Superior temporal gyrus (tissue), 1 donor: ENCODE results near the gene FOXO1.
"Not testable (repeated sequence)": the region's sequence is repeated elsewhere in the genome, so short reads cannot be mapped to it uniquely, and the experiment has no call there.

Source experiments
- DNase-seq: peaks from one replicate; pipeline ENCODE4 v3.0.0-alpha.2; 2016; ENCODE audit errors: extremely low spot score

Gene FOXO1

GRCh38 chr13:40666933-40667621, 636 bp upstream of the FOXO1 start:
- DNase-seq: no peak

- DNase-seq: no peak
Measured at GRCh38 chr13:40665126-40666044, 1.1 kb downstream of the FOXO1 start.

- DNase-seq: no peak
Measured at GRCh38 chr13:40664350-40665125, 1.9 kb downstream of the FOXO1 start.

GRCh38 chr13:40664100-40664349, 2.4 kb downstream of the FOXO1 start:
- DNase-seq: not testable (repeated sequence)

DNA sequence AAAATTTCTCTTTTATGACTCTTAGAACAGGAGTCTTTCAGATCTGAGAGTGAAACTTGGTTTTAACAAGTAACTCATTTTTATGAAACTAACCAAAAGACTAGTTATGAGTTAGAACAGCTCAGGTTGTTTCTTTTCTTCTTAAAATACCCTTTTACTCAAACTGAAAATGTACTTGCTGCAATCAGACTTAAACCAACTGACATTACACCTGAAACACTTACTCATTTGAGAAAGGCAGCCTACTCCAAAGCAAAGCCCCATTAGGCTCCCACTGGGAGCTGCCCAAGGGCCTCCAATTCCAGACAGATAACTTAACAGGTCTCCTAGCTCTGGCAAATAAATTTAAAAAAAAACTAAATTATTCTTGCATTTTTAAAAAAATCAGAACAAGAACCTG, 3.6 kb downstream of the FOXO1 start:
- DNase-seq: peak; percentile 29

DNA sequence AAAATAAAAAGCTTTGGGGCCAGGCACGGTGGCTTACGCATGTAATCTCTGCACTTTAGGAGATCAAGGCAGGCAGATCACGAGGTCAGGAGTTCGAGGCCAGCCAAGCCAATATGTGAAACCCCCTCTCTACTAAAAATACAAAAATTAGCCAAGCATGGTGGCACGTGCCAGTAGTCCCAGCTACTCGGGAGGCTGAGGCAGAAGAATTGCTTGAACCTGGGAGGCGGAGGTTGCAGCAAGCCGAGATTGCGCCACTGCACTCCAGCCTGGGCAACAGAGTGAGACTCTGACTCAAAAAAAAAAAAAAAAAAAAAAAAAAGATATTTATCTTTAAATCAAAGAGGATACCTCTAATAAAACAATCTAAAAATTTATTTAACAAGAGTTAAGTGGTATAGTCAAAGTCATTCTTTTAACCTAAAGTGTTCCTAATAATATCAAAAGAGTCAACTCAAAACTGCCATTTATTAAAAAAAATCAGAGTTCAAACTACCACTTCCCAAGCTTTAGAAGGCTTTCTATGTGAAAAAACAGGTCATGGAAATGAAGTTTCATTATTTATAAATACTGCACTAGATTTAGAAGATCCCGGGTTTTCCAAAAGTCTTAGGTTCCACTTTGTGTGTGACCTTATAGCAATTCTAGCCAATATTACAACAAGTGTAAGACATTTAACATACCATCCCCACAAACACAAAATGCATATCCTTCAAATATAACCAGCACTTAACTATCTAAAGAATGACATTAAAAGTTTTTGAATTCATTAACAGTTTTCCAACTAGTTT, 4.4 kb downstream of the FOXO1 start:
- DNase-seq: no peak

- no peak for DNase-seq
Measured at GRCh38 chr13:40660692-40661091, 5.7 kb downstream of the FOXO1 start.

GRCh38 chr13:40660141-40660664, 6.2 kb downstream of the FOXO1 start:
- peak; percentile 49 for DNase-seq

DNA sequence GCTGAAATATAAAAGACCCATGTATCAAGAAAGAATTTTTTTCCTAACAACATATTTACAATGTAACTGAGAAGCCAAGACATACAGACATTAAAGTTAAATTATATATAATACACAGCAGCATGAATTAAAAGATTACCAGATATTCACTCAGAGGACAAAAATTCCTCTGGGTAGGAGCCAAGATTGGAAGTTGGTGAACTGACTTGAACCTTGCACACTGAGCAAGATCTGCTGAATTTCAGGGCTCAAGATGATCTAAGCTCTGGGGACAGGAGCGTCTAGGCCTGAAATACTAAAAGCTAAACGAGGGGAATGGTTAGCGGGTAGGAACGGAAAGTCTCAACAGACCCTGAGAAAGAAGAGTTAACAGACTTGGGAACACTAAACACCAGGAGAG, 8.5 kb downstream of the FOXO1 start:
- DNase-seq: no peak

GRCh38 chr13:40657307-40657706, 9.1 kb downstream of the FOXO1 start:
- DNase-seq: no peak

GRCh38 chr13:40656358-40656757, 10.1 kb downstream of the FOXO1 start:
- no peak for DNase-seq

- DNase-seq: no peak
Measured at GRCh38 chr13:40653527-40654318, 12.7 kb downstream of the FOXO1 start.

DNA sequence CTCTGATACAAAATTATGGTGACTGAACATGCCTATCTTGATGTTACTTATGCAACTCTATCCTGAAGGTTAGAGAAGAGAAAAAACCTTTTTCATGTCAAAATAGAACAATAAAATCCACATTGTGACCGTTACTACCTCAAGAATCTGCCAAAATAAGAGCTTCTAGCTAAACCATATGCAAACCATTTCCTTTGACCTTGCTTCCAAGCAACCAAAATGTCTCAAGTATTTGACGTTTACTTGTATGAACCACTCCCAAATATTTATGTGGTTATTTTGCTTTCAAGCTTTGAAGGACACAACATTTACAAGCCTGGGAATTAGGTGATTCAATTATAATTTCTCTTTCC, 13.9 kb downstream of the FOXO1 start:
- no peak for DNase-seq

DNA sequence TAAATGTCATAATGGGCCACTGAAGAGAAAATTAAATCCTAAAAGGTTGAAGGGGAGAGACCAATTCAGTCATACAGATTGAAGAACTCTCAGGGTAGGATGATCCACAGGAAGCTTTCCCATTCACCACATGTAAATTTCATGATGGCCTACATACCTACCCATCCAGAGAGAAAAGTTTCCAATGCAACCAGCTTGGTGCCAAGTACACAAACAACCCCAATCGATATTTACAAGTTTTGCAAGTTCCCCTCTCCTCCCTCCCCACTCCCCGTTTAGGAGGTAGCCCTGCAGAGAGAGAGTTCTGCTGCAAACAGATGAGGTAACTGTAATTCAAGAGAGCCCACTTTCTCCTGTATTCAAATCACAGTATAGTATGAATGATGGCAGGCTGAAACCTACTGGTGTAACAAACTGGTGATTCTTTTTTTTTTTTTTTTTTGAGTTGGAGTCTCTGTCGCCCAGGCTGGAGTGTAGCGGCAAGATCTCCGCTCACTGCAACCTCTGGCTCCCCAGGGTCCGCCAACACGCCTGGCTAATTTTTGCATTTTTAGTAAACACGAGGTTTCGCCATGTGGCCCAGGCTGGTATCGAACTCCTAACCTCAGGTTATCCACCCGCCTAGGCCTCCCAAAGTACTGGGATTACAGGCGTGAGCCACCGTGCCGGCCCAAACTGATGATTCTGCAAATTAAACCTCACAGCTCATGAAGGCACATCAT, 14.4 kb downstream of the FOXO1 start:
- DNase-seq: no peak

GRCh38 chr13:40648841-40649240, 17.6 kb downstream of the FOXO1 start:
- DNase-seq: no peak

DNA sequence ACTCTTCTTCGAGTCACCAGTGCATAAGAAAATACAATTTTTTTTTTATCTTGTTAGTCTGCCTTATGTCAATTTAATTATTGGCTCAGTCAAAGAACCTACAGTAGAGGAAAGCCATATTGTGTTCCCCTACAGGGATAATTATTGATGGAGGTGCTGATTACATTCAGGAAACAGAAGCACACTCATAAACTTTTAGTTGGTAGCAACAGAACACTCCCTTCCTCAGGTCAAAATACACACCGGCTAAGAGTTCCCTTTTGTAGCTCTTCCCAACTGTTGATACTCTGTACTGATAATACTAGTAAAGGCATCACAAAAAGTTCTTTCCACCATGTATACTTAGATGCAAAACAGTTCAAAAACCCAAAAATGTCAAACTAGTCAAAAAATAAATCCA, 18.4 kb downstream of the FOXO1 start:
- DNase-seq: no peak

- peak; percentile 52 for DNase-seq
Measured at GRCh38 chr13:40644838-40645604, 21.4 kb downstream of the FOXO1 start.

- no peak for DNase-seq
Measured at GRCh38 chr13:40640845-40641458, 25.5 kb downstream of the FOXO1 start.

DNA sequence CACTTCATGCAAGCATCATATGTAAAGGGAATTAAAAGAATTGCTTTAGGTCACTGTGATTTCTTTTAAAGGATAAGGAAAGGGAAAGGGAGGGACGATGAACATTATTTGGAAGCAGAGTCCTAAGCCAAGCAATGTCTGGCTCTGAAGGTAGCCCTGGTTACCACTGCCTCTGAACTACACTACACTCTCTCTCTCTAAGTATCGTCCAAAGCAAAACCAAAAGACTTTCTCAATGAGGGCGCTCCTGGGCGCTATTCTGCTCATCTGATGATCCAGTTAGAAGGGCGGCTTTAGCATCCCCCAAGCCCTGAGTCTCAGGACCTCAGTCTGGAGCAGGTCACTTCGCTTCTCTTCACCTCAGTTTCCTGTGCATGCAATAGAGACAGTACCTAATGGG, 26.2 kb downstream of the FOXO1 start:
- no peak for DNase-seq
